Central memory CD4-positive, alpha-beta T cell (primary cell): ENCODE data around the gene TSPEAR.
A peak's percentile ranks its signal among the peaks of the same experiment; 100 is the strongest.
"Not testable (repeated sequence)": the region's sequence is repeated elsewhere in the genome, so short reads cannot be mapped to it uniquely, and the experiment has no call there.

Experiments
- DNase-seq: peaks from one replicate; pipeline ENCODE4 v3.0.0; 2022

Gene TSPEAR

DNA sequence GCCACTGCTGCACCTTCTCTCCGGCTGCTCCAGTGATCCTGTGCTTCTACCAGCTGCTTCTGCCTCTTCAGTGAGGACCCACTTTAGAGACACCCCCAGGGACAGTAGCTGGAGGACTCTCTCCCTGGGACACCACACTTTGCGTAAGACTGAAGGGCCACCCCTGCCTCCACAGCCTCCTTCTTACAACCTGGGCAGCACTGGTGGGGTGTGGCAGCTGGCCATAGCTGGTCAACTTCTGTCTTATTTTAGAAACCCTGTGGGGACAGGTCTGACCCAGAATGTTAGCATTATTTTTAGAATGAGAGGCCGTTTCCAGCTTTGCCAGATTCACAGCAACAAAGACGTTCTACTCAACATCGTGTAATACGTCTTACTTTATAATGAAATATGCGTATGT is 85.6 kb downstream of the TSPEAR start:
- no peak for DNase-seq

DNA sequence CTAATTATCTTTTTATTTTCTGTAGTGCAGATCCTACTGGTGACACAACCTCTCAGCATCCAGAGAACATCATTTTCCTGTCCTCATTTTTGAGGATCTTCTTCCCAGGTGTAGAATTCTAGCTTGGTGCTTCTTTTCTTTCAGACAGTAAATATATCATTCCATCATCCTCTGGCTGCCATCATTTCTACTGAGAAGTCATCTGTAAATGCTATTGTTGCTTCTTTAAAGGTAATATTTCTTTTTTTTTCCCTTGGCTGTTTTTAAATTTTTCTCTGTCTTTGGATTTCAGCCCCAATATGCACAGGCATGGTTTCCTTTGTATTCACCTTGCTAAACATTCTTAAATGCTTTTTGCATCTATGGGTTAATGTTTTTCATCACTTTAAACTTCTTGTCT is 87.8 kb downstream of the TSPEAR start:
- DNase-seq = no peak

DNA sequence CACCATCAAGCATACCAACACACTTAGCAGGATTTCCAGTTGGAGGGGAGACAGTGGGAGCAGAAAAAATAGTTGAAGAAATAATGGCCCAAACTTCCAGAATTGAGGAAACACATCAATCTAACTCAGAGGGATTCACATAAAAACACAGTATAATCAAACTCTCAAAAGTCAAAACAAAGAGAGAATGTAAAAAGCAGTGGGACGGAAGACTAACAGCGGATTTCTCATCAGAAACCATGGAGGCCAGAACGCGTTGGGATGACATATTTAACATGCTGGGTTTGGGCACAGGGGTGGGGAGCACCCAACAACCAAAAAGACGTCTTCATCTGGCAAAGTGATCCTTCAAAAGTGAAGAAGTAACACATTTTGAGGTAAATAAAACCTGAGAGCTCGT is 91.5 kb downstream of the TSPEAR start:
- DNase-seq = no peak

DNA sequence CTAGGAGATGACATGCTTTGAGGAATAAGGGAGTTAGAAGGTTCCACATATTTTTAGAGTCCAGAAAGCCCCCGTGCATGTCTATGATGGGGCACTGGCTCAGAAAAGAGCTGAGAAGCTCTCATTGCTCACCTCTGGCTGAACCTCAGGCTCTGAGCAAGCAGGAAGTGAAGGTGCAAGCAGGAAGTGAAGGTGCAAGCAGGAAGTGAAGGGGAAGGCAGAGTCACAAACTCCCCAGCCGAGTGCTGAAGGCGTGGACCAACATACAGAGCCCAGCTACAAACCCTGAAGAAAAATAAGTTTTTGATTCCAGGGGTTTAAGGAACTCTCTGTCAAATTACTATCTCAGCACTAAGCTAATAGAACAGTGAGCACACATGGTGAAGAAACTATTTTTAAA is 92.5 kb downstream of the TSPEAR start:
- peak; percentile 73 for DNase-seq

DNA sequence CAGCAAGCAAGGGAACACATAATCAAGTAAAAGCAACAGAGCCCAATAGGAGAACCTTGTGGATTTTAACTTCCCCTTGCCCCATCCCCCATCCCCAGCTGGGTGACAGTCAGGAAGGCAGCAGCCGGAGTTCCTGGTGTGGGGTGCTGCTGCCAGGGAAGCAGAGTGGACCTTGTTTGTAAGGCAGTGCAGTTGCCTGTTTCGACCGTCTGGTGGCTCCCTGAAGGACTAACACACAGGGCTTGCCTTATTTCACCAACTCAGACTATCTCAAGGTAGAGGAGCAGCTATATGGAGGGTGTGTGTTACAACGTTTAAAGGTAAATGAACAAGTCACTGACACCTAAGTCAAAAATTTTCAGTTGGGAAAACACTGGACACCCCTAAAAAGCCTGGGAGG is 92.9 kb downstream of the TSPEAR start:
- DNase-seq = no peak

DNA sequence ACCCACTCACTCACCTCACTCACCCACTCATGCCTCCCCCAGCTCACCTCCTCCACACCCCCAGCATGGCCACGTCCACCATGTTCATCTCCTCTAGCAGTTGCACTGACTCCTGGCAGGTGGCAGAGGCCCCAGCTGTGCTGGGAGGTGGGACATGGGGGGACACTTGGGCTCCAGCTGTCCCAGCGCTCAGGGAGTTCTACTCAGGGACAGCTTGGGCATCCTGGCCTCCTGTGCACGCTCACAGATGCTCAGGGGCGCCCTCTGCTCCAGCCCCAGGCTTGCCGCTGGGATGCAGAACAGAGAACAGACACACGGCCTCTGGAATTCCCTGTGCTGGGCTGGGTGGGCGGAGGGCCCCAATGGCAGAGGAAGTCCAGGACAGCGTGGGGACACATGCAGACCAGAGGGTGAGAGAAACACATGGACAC is 94.3 kb downstream of the TSPEAR start:
- no peak for DNase-seq

DNA sequence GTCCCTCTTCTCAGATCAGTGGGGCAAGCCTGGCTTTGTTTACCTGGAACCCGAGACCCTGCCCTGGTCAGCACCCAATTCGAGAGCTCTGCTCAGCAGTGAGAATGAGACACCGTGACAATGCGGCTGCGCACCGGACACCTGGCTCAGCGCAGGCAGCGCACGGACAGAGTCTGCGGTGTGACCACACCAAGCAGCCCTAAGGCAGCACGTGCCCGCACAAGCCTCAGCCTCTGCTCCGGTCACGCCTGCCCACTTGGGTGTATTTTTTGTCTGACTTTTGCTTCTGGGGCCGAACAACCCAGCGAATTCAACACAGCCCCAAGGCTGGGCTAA is 94.8 kb downstream of the TSPEAR start:
- DNase-seq = no peak

DNA sequence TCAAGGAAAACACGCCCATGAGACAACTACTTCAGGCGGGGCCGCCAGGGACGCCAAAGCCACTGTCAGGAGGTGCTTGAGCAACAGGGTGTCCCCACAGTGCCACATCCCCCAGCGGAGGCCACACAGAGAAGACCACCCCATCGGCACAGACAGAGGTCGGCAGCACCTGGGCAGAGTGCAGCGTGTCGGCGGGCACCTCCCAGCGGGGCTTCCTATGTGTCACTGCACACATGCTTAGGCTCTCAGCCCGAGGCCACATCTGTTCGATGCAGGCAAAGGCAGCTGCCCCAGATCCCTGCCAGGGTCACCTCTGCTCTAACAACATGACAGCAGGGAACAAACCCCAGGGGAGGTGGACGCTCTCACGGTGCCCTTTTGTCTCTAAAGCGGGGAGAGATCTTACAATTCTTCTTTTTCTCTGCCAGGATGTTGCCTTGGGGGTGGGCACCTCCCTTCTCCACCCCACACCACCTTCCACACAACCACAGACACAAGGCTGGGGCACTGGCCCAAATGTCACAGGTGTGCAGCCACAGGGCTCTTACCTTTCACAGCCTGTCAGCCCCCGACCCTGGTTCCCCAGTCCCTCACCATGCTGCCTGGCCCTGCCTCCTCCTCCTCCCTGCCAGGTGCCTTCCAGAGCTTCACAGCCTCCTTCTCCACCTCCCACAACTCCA is 95.3 kb downstream of the TSPEAR start:
- DNase-seq = no peak

DNA sequence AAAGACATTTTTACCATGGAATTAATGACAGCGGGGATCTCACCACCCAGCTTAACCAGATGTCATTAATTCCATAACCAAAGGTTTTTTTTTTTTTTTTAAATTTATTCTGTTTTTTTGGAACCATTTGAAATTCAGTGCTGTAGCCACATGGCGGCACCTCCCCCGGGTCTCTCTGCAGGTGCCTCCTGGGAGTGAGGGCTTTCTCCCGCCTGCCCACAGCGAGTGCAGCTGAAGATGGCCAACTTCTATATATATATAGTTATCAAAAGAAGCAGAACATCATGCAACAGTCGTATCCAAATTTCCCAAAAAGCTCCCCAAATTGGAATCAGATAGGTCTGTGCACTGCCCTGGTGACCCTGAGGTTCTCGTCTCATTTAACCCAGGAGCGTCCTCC is 95.9 kb downstream of the TSPEAR start:
- DNase-seq = no peak

DNA sequence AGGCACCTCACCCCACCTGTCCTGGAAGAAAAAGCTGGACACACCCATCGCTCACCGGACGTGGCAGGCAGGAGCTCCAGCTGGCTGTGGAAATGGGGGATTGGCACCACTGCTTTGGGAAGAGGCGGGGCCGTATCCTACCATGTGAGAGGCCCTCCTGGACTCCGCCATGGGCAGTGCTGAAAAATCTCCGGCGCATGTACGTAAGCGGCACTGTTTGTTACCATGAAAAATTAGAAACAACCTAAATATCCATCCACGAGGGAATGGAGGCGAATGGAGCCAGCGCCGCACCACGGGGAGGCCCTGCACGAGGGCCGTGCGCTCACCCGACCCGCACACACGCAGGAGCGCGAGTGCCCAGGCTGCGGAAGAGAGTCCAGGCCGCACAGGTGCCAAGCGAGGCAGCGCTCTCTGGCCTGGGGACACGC is 96.4 kb downstream of the TSPEAR start:
- no peak for DNase-seq

DNA sequence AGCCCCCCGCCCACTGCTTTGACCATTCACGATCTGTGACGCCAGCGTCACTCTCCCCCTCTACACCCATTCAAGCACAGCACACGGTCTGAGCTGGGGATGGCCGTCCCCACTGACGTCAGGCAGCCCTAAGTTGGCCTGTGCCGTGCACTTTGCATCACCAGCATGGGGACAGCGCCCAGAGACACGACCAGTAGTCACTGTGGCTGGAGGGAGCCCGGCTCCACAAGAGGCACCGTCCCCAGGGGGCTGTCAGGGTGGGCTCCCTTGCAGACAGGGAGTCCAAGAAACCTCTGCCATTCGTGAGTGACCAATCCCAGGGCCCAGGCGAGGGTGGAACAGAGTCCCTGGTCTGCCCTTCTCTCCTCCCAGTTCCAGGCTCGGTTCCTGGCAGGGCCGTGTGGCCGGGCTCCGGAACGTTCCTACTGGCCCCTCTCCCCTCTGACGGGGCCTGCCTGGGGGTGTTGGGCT is 97.2 kb downstream of the TSPEAR start:
- DNase-seq = no peak

DNA sequence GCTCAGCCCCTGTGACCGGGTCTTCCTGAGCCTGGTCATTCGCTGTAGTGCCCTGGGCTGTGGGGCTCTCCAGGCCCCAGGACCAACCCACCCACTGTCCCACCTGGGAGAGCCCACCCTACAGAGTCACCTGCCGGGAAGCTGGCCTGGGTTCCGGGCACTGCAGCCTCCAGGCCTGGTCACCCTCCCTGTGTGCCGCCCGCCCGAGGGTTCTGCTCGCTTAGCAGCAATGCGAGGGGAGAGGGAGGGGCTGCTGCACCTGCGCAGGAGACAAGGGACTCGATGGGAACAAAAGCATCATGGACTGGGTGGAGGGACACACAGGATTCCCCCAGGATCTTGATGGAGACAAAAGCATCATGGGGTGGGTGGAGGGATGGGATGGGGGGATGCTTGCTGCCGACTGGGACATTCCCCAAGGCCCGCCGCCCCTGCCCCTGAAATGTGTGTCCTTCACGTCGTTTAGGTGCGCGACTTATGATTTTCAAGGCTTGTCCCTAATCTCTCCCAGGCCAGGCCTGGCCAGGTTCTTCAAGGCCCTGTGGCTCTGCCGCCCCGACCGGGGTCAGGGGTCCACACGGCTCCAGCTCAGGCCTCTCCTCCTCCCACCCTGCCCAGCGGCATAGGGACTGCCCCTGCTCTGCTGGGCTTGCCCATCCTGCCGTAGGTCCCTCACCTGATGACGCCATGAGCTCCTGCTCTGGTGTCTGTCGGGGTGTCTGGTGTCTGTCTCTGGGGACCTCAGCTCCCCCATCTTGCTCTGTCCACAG is 97.8 kb downstream of the TSPEAR start:
- no peak for DNase-seq

DNA sequence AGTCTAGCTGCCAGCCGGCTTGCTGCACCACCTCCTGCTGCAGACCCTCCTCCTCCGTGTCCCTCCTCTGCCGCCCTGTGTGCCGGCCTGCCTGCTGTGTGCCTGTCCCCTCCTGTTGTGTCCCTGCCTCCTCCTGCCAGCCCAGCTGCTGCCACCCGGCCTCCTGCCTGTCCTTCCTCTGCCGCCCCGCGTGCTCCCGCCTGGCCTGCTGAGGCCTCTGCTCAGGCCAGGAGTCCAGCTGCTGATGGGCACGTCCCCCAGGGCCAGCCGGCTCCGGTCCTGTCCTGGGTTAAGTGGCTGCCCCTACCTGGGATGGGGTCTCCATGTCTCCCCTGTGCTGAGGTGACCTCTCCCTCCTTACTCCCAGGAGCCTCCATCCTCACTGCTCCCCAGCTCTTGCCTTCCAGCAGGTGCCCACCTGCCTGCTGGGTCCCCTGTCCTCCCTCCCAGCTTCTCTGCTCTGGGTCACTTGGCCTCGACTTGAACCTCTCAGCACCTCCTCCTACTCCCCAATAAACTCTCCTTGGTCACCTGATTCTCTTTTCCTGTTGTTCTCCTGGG is 98.6 kb downstream of the TSPEAR start:
- no peak for DNase-seq

DNA sequence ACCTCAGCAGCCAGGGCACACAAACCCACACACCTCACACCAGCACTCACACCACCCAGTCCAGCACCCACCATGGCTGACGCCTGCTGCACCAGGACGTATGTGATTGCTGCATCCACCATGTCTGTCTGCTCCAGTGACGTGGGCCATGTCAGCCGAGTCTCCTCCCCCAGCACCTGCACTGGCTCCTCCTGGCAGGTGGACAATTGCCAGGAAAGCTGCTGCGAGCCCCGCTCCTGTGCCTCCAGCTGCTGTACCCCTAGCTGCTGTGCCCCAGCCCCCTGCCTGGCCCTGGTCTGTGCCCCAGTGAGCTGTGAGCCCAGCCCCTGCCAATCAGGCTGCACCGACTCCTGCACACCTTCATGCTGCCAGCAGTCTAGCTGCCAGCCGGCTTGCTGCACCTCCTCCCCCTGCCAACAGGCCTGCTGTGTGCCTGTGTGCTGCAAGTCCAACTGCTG is 99.3 kb downstream of the TSPEAR start, which contains the start of gene KRTAP10-8:
KRTAP10-8 (plus strand) TSS at position 51 of the 458 bp plus-strand sequence; CDS start at position 73, 22 bp downstream.
- no peak for DNase-seq

DNA sequence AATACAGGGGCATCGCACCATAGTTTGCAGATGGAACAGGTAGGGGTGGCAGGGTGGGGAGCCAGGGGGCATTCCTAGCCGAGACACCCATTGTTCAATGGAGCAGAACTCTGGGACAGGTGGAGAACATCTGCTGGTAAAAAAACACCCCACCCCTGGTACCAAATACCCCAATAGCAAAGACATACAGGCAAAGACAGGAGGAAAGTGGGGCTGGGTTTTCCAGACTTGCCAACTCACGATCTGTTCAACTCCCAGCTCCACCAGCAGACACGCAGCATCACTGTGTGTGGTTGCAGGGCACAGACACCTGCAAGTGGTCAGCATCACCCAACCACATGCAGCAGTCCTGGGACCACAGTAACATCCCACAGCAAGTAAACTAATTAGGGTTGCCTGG is 99.8 kb downstream of the TSPEAR start:
- DNase-seq = no peak

DNA sequence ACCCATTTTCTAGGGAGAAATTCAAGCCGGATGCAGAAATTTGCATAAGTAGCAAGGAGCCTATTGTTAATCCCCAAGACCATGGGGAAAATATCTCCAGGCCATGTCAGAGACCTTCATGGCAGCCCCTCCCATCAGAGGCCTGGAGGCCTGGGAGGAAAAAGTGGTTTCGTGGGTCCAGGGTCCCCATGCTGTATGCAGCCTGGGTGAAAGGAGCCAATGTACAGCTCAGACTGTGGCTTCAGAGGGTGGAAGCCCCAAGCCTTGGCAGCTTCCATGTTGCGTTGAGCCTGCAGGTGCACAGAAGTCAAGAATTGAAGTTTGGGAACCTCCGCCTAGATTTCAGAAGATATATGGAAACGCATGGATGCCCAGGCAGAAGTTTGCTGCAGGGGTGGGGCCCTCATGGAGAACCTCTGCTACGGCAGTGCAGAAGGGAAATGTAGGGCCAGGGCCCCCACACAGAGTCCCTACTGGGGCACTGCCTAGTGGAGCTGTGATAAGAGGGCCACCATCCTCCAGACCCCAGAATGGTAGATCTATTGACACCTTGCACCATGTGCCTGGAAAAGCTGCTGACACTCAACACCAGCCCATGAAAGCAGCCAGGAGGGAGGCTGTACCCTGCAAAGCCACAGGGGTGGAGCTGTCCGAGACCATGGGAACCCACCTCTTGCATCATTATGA is 101.1 kb downstream of the TSPEAR start:
- DNase-seq = not testable (repeated sequence)

DNA sequence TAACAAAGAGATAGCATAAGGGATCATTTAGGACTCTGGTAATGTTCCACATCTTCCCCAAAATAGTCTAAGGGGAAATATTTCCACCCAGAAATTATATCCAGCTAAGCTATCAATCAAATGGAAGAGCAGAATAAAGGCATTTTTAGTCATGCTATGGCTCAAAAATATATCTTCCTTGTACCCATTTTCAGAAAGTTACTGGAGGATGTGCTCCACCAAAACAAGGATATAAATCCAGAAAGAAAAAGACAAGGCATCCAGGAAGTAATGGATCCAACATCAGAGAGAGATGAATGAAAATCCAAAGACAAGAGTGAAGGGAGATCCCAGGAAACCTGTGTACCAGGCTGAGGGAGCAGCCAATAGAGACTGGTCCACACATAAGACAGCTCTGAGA is 102.2 kb downstream of the TSPEAR start:
- DNase-seq = no peak

DNA sequence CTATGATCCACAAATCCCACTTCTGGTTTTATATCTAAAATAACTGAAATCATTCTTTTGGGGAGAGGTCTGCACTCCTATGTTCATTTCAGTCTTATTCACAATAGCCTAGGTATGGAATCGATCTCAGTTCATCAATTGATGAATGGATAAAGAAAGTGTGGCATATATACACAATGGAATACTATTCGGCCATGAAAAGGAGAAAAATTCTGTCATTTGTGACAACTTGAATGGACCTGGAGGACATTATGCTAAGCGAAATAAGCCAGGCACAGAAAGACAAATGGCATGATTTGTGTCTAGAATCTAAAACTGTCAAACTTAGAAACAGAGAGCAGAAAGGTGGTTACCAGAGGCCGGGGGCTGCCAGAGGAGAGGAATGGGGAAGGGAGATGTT is 104.9 kb downstream of the TSPEAR start:
- DNase-seq = no peak

DNA sequence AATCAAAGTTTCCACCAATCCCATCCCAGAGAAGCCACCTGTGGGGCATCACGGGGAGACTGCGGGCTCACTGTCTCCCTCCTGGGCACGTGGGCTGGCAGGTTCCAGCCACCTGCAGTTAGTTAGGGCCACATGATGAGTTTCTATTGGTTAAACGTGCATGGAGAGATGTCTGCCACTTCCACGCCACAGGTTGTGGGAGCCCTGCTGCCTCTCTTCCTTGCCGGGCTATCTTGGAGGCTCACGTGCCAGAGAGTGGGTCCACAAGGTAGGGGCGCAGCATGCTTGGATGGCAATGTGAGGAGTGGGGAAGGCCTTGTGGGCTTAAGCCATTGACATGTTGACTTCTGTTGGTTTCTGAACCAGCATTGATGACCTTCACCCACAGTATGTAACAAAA is 107.5 kb downstream of the TSPEAR start:
- no peak for DNase-seq

DNA sequence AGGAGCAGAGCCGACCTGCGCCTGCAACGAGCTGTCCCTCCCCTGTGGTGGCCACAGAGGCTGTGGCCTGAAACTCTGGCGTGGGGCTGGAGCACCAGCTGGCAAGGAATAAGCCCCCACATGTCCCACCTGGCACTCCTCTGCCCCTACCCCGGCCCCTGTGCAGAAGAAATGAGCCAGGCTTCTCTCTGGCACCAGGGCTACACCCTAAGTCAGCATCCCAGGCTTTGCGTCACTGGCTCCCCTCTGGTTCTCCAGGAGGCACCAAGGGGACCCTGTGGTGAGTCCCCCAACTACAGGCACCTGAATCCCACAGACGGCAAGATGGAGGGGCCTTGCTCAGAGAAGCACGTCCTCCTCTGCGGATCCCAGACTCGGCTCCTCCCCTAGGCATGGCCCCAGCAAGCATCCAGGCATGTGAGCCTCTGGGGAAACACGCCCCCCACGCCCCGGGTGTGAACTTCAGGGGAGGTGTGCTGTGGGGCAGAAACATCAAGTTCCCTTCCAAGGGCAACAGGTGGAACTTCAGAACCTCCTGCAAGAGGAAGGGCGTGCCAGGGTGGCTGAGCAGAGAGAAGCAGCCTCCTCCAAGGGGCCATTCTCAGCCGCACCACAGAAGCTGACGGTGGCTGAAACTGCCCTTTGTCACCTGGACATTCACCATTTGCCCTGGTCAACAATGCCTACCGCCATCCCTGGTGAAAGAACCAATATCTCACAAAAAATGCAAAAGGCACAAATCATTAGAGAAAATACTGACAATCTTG is 108.1 kb downstream of the TSPEAR start:
- no peak for DNase-seq

DNA sequence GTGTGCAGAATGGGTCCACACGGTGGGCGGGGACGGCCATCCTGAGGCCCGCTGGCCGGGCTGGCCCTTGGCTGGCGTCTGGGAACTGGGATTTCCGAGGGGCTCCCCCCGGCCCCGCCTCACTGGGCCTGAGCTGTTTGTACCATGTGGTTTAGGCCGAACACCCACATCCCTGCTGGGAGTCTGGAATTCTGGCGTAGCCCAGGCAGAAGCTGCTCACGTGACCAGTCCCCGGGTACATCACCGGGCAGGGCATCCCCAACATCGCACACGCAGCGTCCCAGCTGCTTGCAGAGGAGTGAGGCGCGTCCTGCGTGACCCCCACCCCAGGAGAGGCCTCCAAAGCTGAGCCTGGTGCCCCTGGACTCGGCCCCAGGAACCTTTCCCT is 108.9 kb downstream of the TSPEAR start:
- no peak for DNase-seq

DNA sequence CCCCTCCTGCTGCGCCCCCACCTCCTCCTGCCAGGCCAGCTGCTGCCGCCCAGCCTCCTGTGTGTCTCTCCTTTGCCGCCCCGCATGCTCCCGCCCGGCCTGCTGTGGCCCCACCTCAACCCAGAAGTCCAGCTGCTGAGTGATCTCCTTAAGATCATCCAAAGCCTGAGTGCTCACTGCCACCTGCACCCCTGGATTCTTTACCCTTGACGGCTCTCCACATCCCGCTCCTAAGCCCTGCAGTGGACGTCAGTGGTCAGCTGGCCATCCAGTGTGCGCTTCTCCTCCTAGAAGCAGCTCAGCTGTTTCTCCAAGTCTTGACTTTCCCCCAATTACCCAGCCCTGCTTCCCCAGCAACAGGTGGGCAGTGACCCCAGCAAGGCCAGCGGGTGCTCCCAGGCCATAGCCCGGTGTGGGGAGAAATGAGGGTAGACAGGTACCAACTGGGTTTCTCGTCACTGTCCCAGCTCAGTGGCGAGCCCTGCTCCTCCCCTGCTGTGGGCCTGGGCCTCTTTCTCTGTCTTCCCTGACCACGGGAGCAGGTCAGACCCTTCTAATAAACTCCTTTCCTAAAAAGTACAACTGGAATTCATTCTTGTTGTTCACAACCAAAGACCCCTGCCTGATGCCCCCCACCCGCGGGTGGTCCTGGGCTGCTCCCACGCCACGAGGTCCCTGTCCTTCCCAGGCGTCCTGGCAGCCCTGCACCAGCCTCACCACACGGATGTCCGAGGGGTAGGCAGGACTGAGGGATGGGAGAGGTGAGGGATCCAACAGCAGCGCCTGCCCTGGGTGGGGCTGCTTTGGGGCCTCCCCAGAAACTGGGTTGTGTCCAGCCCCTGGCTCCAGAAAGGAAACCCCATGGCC is 109.5 kb downstream of the TSPEAR start:
- DNase-seq = no peak
